Eye (tissue), 1 donor: ENCODE measurements around the gene SART1.

Experiments
- DNase-seq: peaks from one replicate; pipeline ENCODE4 v3.0.0-alpha.2; 2015

SART1 gene

GRCh38 chr11:65967329-65967934 is 5.9 kb downstream of the SART1 start:
- DNase-seq: no peak

- DNase-seq: no peak
These were observed 7.3 kb downstream of the SART1 start for GRCh38 chr11:65968600-65969482.

GRCh38 chr11:65972116-65972515 is 10.6 kb downstream of the SART1 start:
- no peak for DNase-seq

GRCh38 chr11:65973439-65974110 is 12.0 kb downstream of the SART1 start:
- no peak for DNase-seq

- no peak for DNase-seq
These were observed 14.2 kb downstream of the SART1 start for GRCh38 chr11:65975771-65976170.

GRCh38 chr11:65976216-65977176 is 15.0 kb downstream of the SART1 start:
- DNase-seq: no peak

GRCh38 chr11:65977621-65978390 is 16.3 kb downstream of the SART1 start:
- DNase-seq: no peak

- DNase-seq: no peak
These were observed 17.1 kb downstream of the SART1 start for GRCh38 chr11:65978391-65979238.

GRCh38 chr11:65979261-65979759 is 17.8 kb downstream of the SART1 start:
- no peak for DNase-seq

- no peak for DNase-seq
These were observed 19.7 kb downstream of the SART1 start for GRCh38 chr11:65981101-65981740.

- DNase-seq: no peak
These were observed 20.7 kb downstream of the SART1 start for GRCh38 chr11:65981972-65982823.

- DNase-seq: no peak
These were observed 21.5 kb downstream of the SART1 start for GRCh38 chr11:65982824-65983588.

- no peak for DNase-seq
These were observed 22.1 kb downstream of the SART1 start for GRCh38 chr11:65983589-65983987.

GRCh38 chr11:65987336-65987735 is 25.8 kb downstream of the SART1 start:
- DNase-seq: no peak

- peak; percentile 99 for DNase-seq
These were observed 27.5 kb downstream of the SART1 start for GRCh38 chr11:65988791-65989592.

GRCh38 chr11:65992056-65992455 is 30.5 kb downstream of the SART1 start:
- no peak for DNase-seq

- no peak for DNase-seq
These were observed 35.8 kb downstream of the SART1 start for GRCh38 chr11:65997286-65997685.
